NK-92 treated with Interleukin-12 subunit alpha and Interleukin-12 subunit beta, amount 100 ng/mL, for 24 hours (cell line): Measurements from ENCODE around the gene FBXO31.
"Not testable (repeated sequence)": the region's sequence is repeated elsewhere in the genome, so short reads cannot be mapped to it uniquely, and the experiment has no call there.

Experiments used
- DNase-seq: peaks from one replicate; lab custom pipeline; 2025; lab: John Stamatoyannopoulos, UW

Gene FBXO31

GRCh38 chr16:87384162-87384874, 742 bp upstream of the FBXO31 start:
- DNase-seq, result no peak

GRCh38 chr16:87382023-87382785, 1.4 kb downstream of the FBXO31 start:
- DNase-seq, result no peak

GRCh38 chr16:87380881-87381280, 2.7 kb downstream of the FBXO31 start:
- DNase-seq, result no peak

- no peak for DNase-seq
Observed at GRCh38 chr16:87380403-87380802, 3.2 kb downstream of the FBXO31 start.

- not testable (repeated sequence) for DNase-seq
Observed at GRCh38 chr16:87379312-87379752, 4.2 kb downstream of the FBXO31 start.

GRCh38 chr16:87376660-87377059, 6.9 kb downstream of the FBXO31 start:
- no peak for DNase-seq

- DNase-seq, result no peak
Observed at GRCh38 chr16:87375426-87376135, 8.0 kb downstream of the FBXO31 start.

GRCh38 chr16:87374313-87374712, 9.3 kb downstream of the FBXO31 start:
- no peak for DNase-seq

- DNase-seq, result no peak
Observed at GRCh38 chr16:87372305-87372704, 11.3 kb downstream of the FBXO31 start.

GRCh38 chr16:87371261-87371866, 12.2 kb downstream of the FBXO31 start:
- DNase-seq, result no peak

GRCh38 chr16:87369796-87370719, 13.5 kb downstream of the FBXO31 start:
- no peak for DNase-seq

GRCh38 chr16:87369117-87369765, 14.3 kb downstream of the FBXO31 start:
- no peak for DNase-seq

GRCh38 chr16:87368029-87368770, 15.4 kb downstream of the FBXO31 start:
- no peak for DNase-seq

- no peak for DNase-seq
Observed at GRCh38 chr16:87367529-87367928, 16.0 kb downstream of the FBXO31 start.

GRCh38 chr16:87366930-87367329, 16.6 kb downstream of the FBXO31 start:
- DNase-seq, result no peak

- no peak for DNase-seq
Observed at GRCh38 chr16:87366288-87366687, 17.3 kb downstream of the FBXO31 start.

- DNase-seq, result no peak
Observed at GRCh38 chr16:87365021-87365713, 18.4 kb downstream of the FBXO31 start.

GRCh38 chr16:87363771-87364455, 19.7 kb downstream of the FBXO31 start:
- DNase-seq, result no peak
